Aorta (tissue), 5 donors: Measurements from ENCODE around the gene MESD. TPM values are rescaled to one million over a fixed set of nuclear protein-coding genes. Genes with fewer than 3 reads are reported as not detected.
A peak's percentile ranks its signal among the peaks of the same experiment; 100 is the strongest.

Experiments
- ATAC-seq: fragments of 200-7000 bp; cut with Tn5 transposase; one replicate; pipeline ENCODE4 v1.9.1; 2022; ENCODE audit warnings: moderate library complexity; ENCODE audit not compliant: low FRiP score
- DNase-seq, 2 donors: peaks; one replicate each; pipeline ENCODE4 v3.0.0-alpha.2; 2020
- H3K27ac ChIP-seq, 2 donors: one replicate each; pipeline ENCODE4 v1.5.1; 2013; ENCODE audit warnings: low read length in 2 of 2, mild to moderate bottlenecking in 2 of 2, moderate library complexity in 2 of 2, control low read depth in 1 of 2, inconsistent platforms in 1 of 2, low read depth in 1 of 2
- H3K27me3 ChIP-seq, 2 donors: one replicate each; pipeline ENCODE4 v1.6.1; 2013; ENCODE audit warnings: control low read depth in 1 of 2, low read length in 1 of 2, mild to moderate bottlenecking in 1 of 2, moderate library complexity in 1 of 2; ENCODE audit not compliant: insufficient read depth in 2 of 2, control insufficient read depth in 1 of 2
- H3K36me3 ChIP-seq, 2 donors: one replicate each; pipeline ENCODE4 v1.6.1; 2013; ENCODE audit warnings: control low read depth in 1 of 2, low read length in 1 of 2, mild to moderate bottlenecking in 1 of 2; ENCODE audit not compliant: insufficient read depth in 2 of 2, control insufficient read depth in 1 of 2
- H3K4me1 ChIP-seq, 2 donors: one replicate each; pipeline ENCODE4 v1.6.1; 2013; ENCODE audit warnings: low read length in 2 of 2, control low read depth in 1 of 2, mild to moderate bottlenecking in 1 of 2, moderate library complexity in 1 of 2; ENCODE audit not compliant: insufficient read depth in 2 of 2, control insufficient read depth in 1 of 2
- H3K4me3 ChIP-seq, 2 donors: one replicate each; pipeline ENCODE4 v1.5.1; 2013; ENCODE audit warnings: low read length in 2 of 2, control low read depth in 1 of 2, mild to moderate bottlenecking in 1 of 2
- H3K9me3 ChIP-seq: one replicate; pipeline ENCODE4 v1.6.1; 2013; ENCODE audit warnings: mild to moderate bottlenecking, low read length; ENCODE audit not compliant: control insufficient read depth
- WGBS, 2 donors: extraction: QIAGEN DNeasy Blood & Tissue Kit; methylation state at CpG; one replicate each; pipeline ENCODE4 v1.1.7; 2013; 5-methylcytosine and 5-hydroxymethylcytosine counted together
- intact Hi-C, 2 donors: fragments of 100-400 bp; cut with DNase I; formaldehyde crosslinking; loops; one replicate each; pipeline versions ENCODE4 v1.14.2 to v1.15.0; 2022
- polyA plus RNA-seq, 2 donors: library from polyadenylated mRNA; stranded (reverse); fragments of 200-250 nt; gene quantifications; one replicate each; pipeline ENCODE4 v1.2.3, GENCODE V29; 2013
- total RNA-seq, 2 donors: library from RNA; stranded (reverse); fragmentation: NEBNext Ultra II Directional; extraction: Animal tissue kit (Norgen Biotek cat#: 25700); gene quantifications; one replicate each; pipeline ENCODE4 v1.2.1, GENCODE V29; 2021
- donor health status: healthy with polysubstance abuse.
- donor health status: Bipolar disorder and iron deficiency.
- donor health status: DM: no; HTN: no; CAD: no.
- donor health status: DM: no; HTN: no; CAD: no.
- donor health status: DM: yes; HTN: yes; CAD: no.

The MESD gene
- total and polyA plus RNA-seq, 4 donors: 11.2 to 31.0 (median 20.1) TPM

- intact Hi-C loops: no loop called here
- no peaks in the 10 kb centered on the region for H3K27me3 ChIP-seq
- no peak overlapping the region for H3K4me3 ChIP-seq
- H3K9me3 ChIP-seq: peaks cover 3% of the 10 kb centered on the region
- DNase-seq (no peak), ATAC-seq (no peak)
- no peaks in the 10 kb centered on the region for H3K36me3 ChIP-seq
- 71 to 74% methylated on average over 3 of the region's 3 CpGs for WGBS, 2 donors
- no peak overlapping the region for H3K27ac ChIP-seq
- H3K4me1 ChIP-seq: no peaks in the 10 kb centered on the region
Observed at GRCh38 chr15:81029414-81030300, 40.0 kb upstream of the MESD start.

GRCh38 chr15:81026836-81027599 is 37.4 kb upstream of the MESD start:
- ATAC-seq (no peak), DNase-seq (no peak)
- H3K36me3 ChIP-seq: no peaks in the 10 kb centered on the region
- peaks cover 3% of the 10 kb centered on the region for H3K9me3 ChIP-seq
- H3K27ac ChIP-seq: no peak overlapping the region
- WGBS, 2 donors: 98% methylated on average over 2 of the region's 2 CpGs
- no peak overlapping the region for H3K4me3 ChIP-seq
- H3K27me3 ChIP-seq: no peaks in the 10 kb centered on the region
- intact Hi-C loops: no loop called here
- no peaks in the 10 kb centered on the region for H3K4me1 ChIP-seq

GRCh38 chr15:81025721-81026370 is 36.2 kb upstream of the MESD start:
- intact Hi-C loops: no loop called here

GRCh38 chr15:81024936-81025335 is 35.3 kb upstream of the MESD start:
- no peaks in the 10 kb centered on the region for H3K27me3 ChIP-seq
- H3K9me3 ChIP-seq: no peaks in the 10 kb centered on the region
- ATAC-seq (no peak), DNase-seq (no peak)
- WGBS, 2 donors: 96 to 97% methylated on average over 8 of the region's 8 CpGs
- no peak overlapping the region for H3K4me3 ChIP-seq
- no peaks in the 10 kb centered on the region for H3K4me1 ChIP-seq
- intact Hi-C loops: no loop called here
- no peak overlapping the region for H3K27ac ChIP-seq
- H3K36me3 ChIP-seq: no peaks in the 10 kb centered on the region

More at GRCh38 chr15:81025721-81026370, 36.2 kb upstream of the MESD start:
- peaks cover under 1% of the 10 kb centered on the region for H3K9me3 ChIP-seq
- no peaks in the 10 kb centered on the region for H3K36me3 ChIP-seq
- H3K4me1 ChIP-seq: no peaks in the 10 kb centered on the region
- no peaks in the 10 kb centered on the region for H3K27me3 ChIP-seq
- no peak overlapping the region for H3K4me3 ChIP-seq
- no peak for ATAC-seq
- 89% methylated on average over 4 of the region's 4 CpGs for WGBS, 2 donors
- no peak for DNase-seq
- H3K27ac ChIP-seq: no peak overlapping the region

- intact Hi-C loops: no loop called here
- Histone ChIP-seq H3K27ac (no peak overlapping the region), H3K4me3 (no peak overlapping the region), H3K27me3 (no peaks in the 10 kb centered on the region), H3K36me3 (no peaks in the 10 kb centered on the region), H3K4me1 (no peaks in the 10 kb centered on the region), H3K9me3 (no peaks in the 10 kb centered on the region)
- 93% methylated on average over 10 of the region's 10 CpGs for WGBS, 2 donors
- no peak for ATAC-seq
- peak in 1 of 2 donors; percentile 52 for DNase-seq
Observed at GRCh38 chr15:81024265-81024872, 34.8 kb upstream of the MESD start.

GRCh38 chr15:81023483-81024264 is 34.1 kb upstream of the MESD start:
- Histone ChIP-seq H3K4me3 (no peak overlapping the region), H3K27me3 (no peaks in the 10 kb centered on the region), H3K4me1 (no peaks in the 10 kb centered on the region), H3K27ac (no peak overlapping the region), H3K36me3 (no peaks in the 10 kb centered on the region), H3K9me3 (no peaks in the 10 kb centered on the region)
- intact Hi-C loops: no loop called here
- peak; percentile 90 for ATAC-seq
- 20 to 29% methylated on average over 13 of the region's 13 CpGs for WGBS, 2 donors
- DNase-seq: peak; percentile 86 to 92

GRCh38 chr15:81021321-81021720 is 31.7 kb upstream of the MESD start:
- Histone ChIP-seq H3K27ac (no peak overlapping the region), H3K36me3 (no peaks in the 10 kb centered on the region), H3K27me3 (no peaks in the 10 kb centered on the region), H3K4me3 (no peak overlapping the region), H3K4me1 (peaks cover 0 to 2% of the 10 kb centered on the region in 2 donors), H3K9me3 (no peaks in the 10 kb centered on the region)
- 92% methylated on average over 7 of the region's 7 CpGs for WGBS, 2 donors
- no peak for ATAC-seq
- intact Hi-C loops: no loop called here
- DNase-seq: no peak

GRCh38 chr15:81018197-81018596 is 28.6 kb upstream of the MESD start:
- Histone ChIP-seq H3K36me3 (no peaks in the 10 kb centered on the region), H3K9me3 (no peaks in the 10 kb centered on the region)

More at GRCh38 chr15:81018197-81018596, 28.6 kb upstream of the MESD start:
- Histone ChIP-seq H3K4me1 (peaks cover 0 to 4% of the 10 kb centered on the region in 2 donors), H3K27me3 (no peaks in the 10 kb centered on the region), H3K27ac (no peak overlapping the region), H3K4me3 (no peak overlapping the region)
- whole genome bisulfite sequencing, 2 donors: 95 to 96% methylated on average over 2 of the region's 2 CpGs
- intact Hi-C loops: no loop called here
- DNase-seq (no peak), ATAC-seq (no peak)
